HFFc6 (cell line): ENCODE data around the gene IRS2. TPM values are rescaled to one million over a fixed set of nuclear protein-coding genes. Genes with fewer than 3 reads are reported as not detected.

Experiments
- DNase-seq: peaks from one replicate; pipeline ENCODE4 v3.0.0-alpha.2; 2018
- H3K27ac Mint-ChIP-seq: 2 replicates; pipeline ENCODE4 v1.8.0; 2020; ENCODE audit warnings: mild to moderate bottlenecking, mixed read lengths
- H3K27me3 Mint-ChIP-seq: 2 replicates; pipeline ENCODE4 v1.8.0; 2021; ENCODE audit warnings: mild to moderate bottlenecking, moderate library complexity, mixed read lengths; ENCODE audit not compliant: insufficient read depth
- H3K36me3 Mint-ChIP-seq: 2 replicates; pipeline ENCODE4 v1.8.0; 2021; ENCODE audit warnings: low read depth, mixed read lengths
- H3K4me1 Mint-ChIP-seq: 2 replicates; pipeline ENCODE4 v1.8.0; 2020; ENCODE audit warnings: low read depth, mixed read lengths
- H3K4me3 Mint-ChIP-seq: 2 replicates; pipeline ENCODE4 v1.8.0; 2020; ENCODE audit warnings: mild to moderate bottlenecking, moderate library complexity, mixed read lengths
- H3K9me3 Mint-ChIP-seq: 2 replicates; pipeline ENCODE4 v1.8.0; 2020; ENCODE audit warnings: mild to moderate bottlenecking, mixed read lengths
- CTCF ChIP-seq: fragments of 200-600 bp; sonication (generic); IDR thresholded peaks from 2 replicates; pipeline ENCODE4 v1.5.0; 2021; ENCODE audit warnings: antibody characterized with exemption, mild to moderate bottlenecking
- total RNA-seq, 6 experiments: library from RNA; stranded (reverse); fragmentation: NEBNext Ultra II Directional; extraction: Animal tissue kit (Norgen Biotek cat#: 25700); gene quantifications; 2 replicates in 1 of 6; 3 replicates in 5 of 6; pipeline ENCODE4 v1.2.3, GENCODE V29; 2021

IRS2 gene
- total RNA-seq, 6 experiments from 2014 or later: 5.2 to 11.1 (median 5.5) TPM

GRCh38 chr13:109728791-109729731, 57.3 kb downstream of the IRS2 start:
- no peak overlapping the region for H3K27ac Mint-ChIP-seq

GRCh38 chr13:109728061-109728460, 58.3 kb downstream of the IRS2 start:
- no peak for DNase-seq
- Mint-ChIP-seq H3K27ac (no peak overlapping the region), H3K9me3 (peaks cover 6% of the 10 kb centered on the region)

More at GRCh38 chr13:109728791-109729731, 57.3 kb downstream of the IRS2 start:
- Mint-ChIP-seq H3K9me3 (peaks cover 6% of the 10 kb centered on the region), H3K4me1 (peaks cover 17% of the 10 kb centered on the region; the same call in 1 of the 2 replicates), H3K4me3 (no peak overlapping the region), H3K36me3 (peaks cover 5% of the 10 kb centered on the region; the same call in 1 of the 2 replicates), H3K27me3 (peaks cover 31% of the 10 kb centered on the region)
- DNase-seq: no peak
- no peak for TF ChIP-seq CTCF

GRCh38 chr13:109727251-109727650, 59.1 kb downstream of the IRS2 start:
- H3K4me3 Mint-ChIP-seq: no peak overlapping the region
- no peak overlapping the region for H3K27ac Mint-ChIP-seq
- H3K9me3 Mint-ChIP-seq: peaks cover 5% of the 10 kb centered on the region
- TF ChIP-seq CTCF: no peak
- peaks cover 31% of the 10 kb centered on the region for H3K27me3 Mint-ChIP-seq
- peaks cover 4% of the 10 kb centered on the region; the same call in 1 of the 2 replicates for H3K36me3 Mint-ChIP-seq
- DNase-seq: no peak
- H3K4me1 Mint-ChIP-seq: peaks cover 17% of the 10 kb centered on the region; the same call in 1 of the 2 replicates

More at GRCh38 chr13:109728061-109728460, 58.3 kb downstream of the IRS2 start:
- H3K4me1 Mint-ChIP-seq: peaks cover 17% of the 10 kb centered on the region; the same call in 1 of the 2 replicates
- H3K4me3 Mint-ChIP-seq: no peak overlapping the region
- H3K27me3 Mint-ChIP-seq: peaks cover 31% of the 10 kb centered on the region
- H3K36me3 Mint-ChIP-seq: peaks cover 5% of the 10 kb centered on the region; the same call in 1 of the 2 replicates
- no peak for TF ChIP-seq CTCF

- H3K36me3 Mint-ChIP-seq: no peaks in the 10 kb centered on the region
- H3K9me3 Mint-ChIP-seq: no peaks in the 10 kb centered on the region
- no peak for DNase-seq
- H3K27ac Mint-ChIP-seq: no peak overlapping the region
- H3K4me1 Mint-ChIP-seq: peaks cover 17% of the 10 kb centered on the region; the same call in 1 of the 2 replicates
- H3K4me3 Mint-ChIP-seq: no peak overlapping the region
- peaks cover 31% of the 10 kb centered on the region for H3K27me3 Mint-ChIP-seq
- TF ChIP-seq CTCF: no peak
These were observed 60.3 kb downstream of the IRS2 start for GRCh38 chr13:109725995-109726637.

GRCh38 chr13:109725297-109725696, 61.1 kb downstream of the IRS2 start:
- DNase-seq: no peak
- H3K9me3 Mint-ChIP-seq: no peaks in the 10 kb centered on the region
- H3K4me1 Mint-ChIP-seq: peaks cover 11% of the 10 kb centered on the region; the same call in 1 of the 2 replicates
- no peaks in the 10 kb centered on the region for H3K36me3 Mint-ChIP-seq
- peaks cover 30% of the 10 kb centered on the region for H3K27me3 Mint-ChIP-seq
- TF ChIP-seq CTCF: no peak
- H3K27ac Mint-ChIP-seq: no peak overlapping the region
- no peak overlapping the region for H3K4me3 Mint-ChIP-seq
